CD8-positive, alpha-beta memory T cell (primary cell): ENCODE results near the gene CLASP1. TPM values are rescaled to one million over a fixed set of nuclear protein-coding genes. Genes with fewer than 3 reads are reported as not detected.

Experiments used
- CTCF ChIA-PET: fragments of 350-600 bp; sonication (Branson Sonifier 250); formaldehyde crosslinking; loops from one replicate; lab custom pipeline; 2021; ENCODE audit warnings: antibody characterized with exemption; lab: Charles Lee
- POLR2A ChIA-PET: fragments of 350-600 bp; sonication (Branson Sonifier 250); formaldehyde crosslinking; loops from one replicate; lab custom pipeline; 2021; ENCODE audit warnings: antibody characterized with exemption; lab: Charles Lee
- DNase-seq, 5 donors: peaks; one replicate each; pipeline versions ENCODE4 v3.0.0 to v3.0.0-alpha.2; 2020 to 2022; ENCODE audit warnings: mixed read lengths in 1 of 5
- H3K27ac ChIP-seq: one replicate; pipeline ENCODE4 v1.7.0; 2013; ENCODE audit warnings: low read depth, mild to moderate bottlenecking, low read length, moderate library complexity
- H3K27me3 ChIP-seq: 2 replicates; pipeline ENCODE4 v1.7.0; 2013; ENCODE audit warnings: low read length, mild to moderate bottlenecking; ENCODE audit not compliant: insufficient read depth, poor library complexity, severe bottlenecking
- H3K36me3 ChIP-seq: 2 replicates; pipeline ENCODE4 v1.7.0; 2013; ENCODE audit warnings: mild to moderate bottlenecking, low read length, moderate library complexity; ENCODE audit not compliant: insufficient read depth
- H3K4me1 ChIP-seq: 2 replicates; pipeline ENCODE4 v1.7.0; 2013; ENCODE audit warnings: mild to moderate bottlenecking, low read length, moderate library complexity; ENCODE audit not compliant: insufficient read depth
- H3K4me3 ChIP-seq: 2 replicates; pipeline ENCODE4 v1.7.0; 2013; ENCODE audit warnings: mild to moderate bottlenecking, low read length
- H3K9me3 ChIP-seq: 2 replicates; pipeline ENCODE4 v1.7.0; 2013; ENCODE audit warnings: mild to moderate bottlenecking, low read length
- H3K27ac Mint-ChIP-seq, 8 donors: one replicate each; pipeline ENCODE4 v1.8.0; 2020 to 2021; ENCODE audit warnings: mixed read lengths in 8 of 8, mild to moderate bottlenecking in 6 of 8, inconsistent platforms in 3 of 8, moderate library complexity in 3 of 8
- H3K27me3 Mint-ChIP-seq, 2 donors: one replicate each; pipeline ENCODE4 v1.8.0; 2020 to 2021; ENCODE audit warnings: mixed read lengths in 2 of 2, mild to moderate bottlenecking in 1 of 2, moderate library complexity in 1 of 2
- H3K36me3 Mint-ChIP-seq, 3 donors: one replicate each; pipeline ENCODE4 v1.8.0; 2020 to 2021; ENCODE audit warnings: mixed read lengths in 3 of 3, inconsistent platforms in 1 of 3, mild to moderate bottlenecking in 1 of 3
- H3K4me1 Mint-ChIP-seq, 3 donors: one replicate each; pipeline ENCODE4 v1.8.0; 2020 to 2021; ENCODE audit warnings: mixed read lengths in 3 of 3, inconsistent platforms in 1 of 3, mild to moderate bottlenecking in 1 of 3
- H3K4me3 Mint-ChIP-seq, 7 donors: one replicate each; pipeline ENCODE4 v1.8.0; 2020 to 2021; ENCODE audit warnings: mixed read lengths in 7 of 7, mild to moderate bottlenecking in 6 of 7, moderate library complexity in 4 of 7, inconsistent platforms in 2 of 7
- H3K9me3 Mint-ChIP-seq, 5 donors: one replicate each; pipeline ENCODE4 v1.8.0; 2020 to 2022; ENCODE audit warnings: mixed read lengths in 5 of 5, mild to moderate bottlenecking in 3 of 5, moderate library complexity in 2 of 5, inconsistent platforms in 1 of 5
- polyA plus RNA-seq: library from polyadenylated mRNA; unstranded; fragments of 300-500 nt; fragmentation: Illumina TruSeq; gene quantifications from one replicate; pipeline ENCODE4 v1.2.3, GENCODE V29; 2021
- total RNA-seq, 2 experiments: library from RNA; stranded (reverse); gene quantifications; one replicate each; pipeline ENCODE4 v1.2.3, GENCODE V29; 2021

Gene CLASP1
- total and polyA plus RNA-seq, 3 experiments from 2014 or later = 22.2 to 66.0 (median 62.6) TPM

DNA sequence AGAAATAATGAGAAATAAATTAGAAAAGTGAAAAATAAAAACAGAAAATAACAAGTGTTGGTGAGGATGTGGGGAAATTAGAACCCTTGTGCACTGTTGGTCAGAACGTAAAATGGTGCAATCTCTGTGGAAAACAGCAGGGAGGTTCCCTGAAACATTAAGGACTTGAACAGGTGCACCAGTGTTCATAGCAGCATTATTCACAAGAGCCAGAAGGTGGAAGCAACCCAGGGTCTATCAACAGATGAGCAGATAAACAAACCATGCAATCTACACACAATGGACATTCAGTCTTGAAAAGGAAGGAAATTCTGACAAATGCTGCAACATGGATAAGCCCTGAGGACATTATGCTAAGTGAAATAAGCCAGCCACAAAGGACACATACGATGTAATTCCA is 306.1 kb downstream of the CLASP1 start:
- Histone ChIP-seq H3K27me3 (no peaks in the 10 kb centered on the region), H3K27ac (no peak overlapping the region), H3K4me3 (no peak overlapping the region), H3K4me1 (no peaks in the 10 kb centered on the region), H3K9me3 (no peaks in the 10 kb centered on the region), H3K36me3 (peaks cover 36% of the 10 kb centered on the region)
- Mint-ChIP-seq H3K36me3 (peaks cover 8 to 90% (median 35%) of the 10 kb centered on the region in 3 donors), H3K27ac (peak overlapping the region in 5 of 8 donors; percentile 4 to 67 (median 46)), H3K27me3 (no peaks in the 10 kb centered on the region), H3K9me3 (no peaks in the 10 kb centered on the region), H3K4me1 (no peaks in the 10 kb centered on the region), H3K4me3 (no peak overlapping the region)
- no peak for DNase-seq
- POLR2A ChIA-PET = no interaction called here
- CTCF ChIA-PET = interaction anchor here (0.9 to 3.5 kb wide), 2 partner anchors 9 to 13 kb away, joined by 3 to 9 read pairs; no protein-coding TSS in a partner anchor

DNA sequence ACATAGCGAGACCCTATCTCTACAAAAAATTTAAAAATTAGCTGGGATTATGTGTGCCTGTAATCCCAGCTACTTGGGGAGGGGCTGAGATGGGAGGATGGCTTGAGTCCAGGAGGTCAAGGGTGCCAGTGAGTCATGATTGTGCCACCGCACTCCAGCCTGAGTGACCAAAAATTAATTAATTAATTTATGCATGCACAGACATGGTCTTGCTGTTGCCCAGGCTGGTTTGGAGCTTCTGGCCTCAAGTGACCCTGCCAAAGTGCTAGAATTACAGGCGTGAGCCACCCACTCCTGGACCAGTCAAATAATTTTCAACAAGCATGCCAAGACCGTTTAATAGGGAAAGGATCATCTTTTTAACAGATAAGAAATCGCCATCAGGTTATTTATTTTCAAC is 306.5 kb downstream of the CLASP1 start:
- H3K27me3 ChIP-seq = no peaks in the 10 kb centered on the region
- peaks cover 31% of the 10 kb centered on the region for H3K36me3 ChIP-seq
- Mint-ChIP-seq H3K4me1 (no peaks in the 10 kb centered on the region), H3K27ac (peak overlapping the region in 3 of 8 donors; percentile 29 to 87 (median 79)), H3K27me3 (no peaks in the 10 kb centered on the region), H3K9me3 (no peaks in the 10 kb centered on the region), H3K4me3 (no peak overlapping the region), H3K36me3 (peaks cover 8 to 89% (median 35%) of the 10 kb centered on the region in 3 donors)
- ChIA-PET POLR2A (no interaction called here), CTCF (interaction anchor here (0.9 to 3.5 kb wide), 2 partner anchors 10 to 13 kb away, joined by 3 to 9 read pairs; no protein-coding TSS in a partner anchor)
- no peaks in the 10 kb centered on the region for H3K4me1 ChIP-seq
- no peak for DNase-seq
- H3K4me3 ChIP-seq = no peak overlapping the region
- H3K9me3 ChIP-seq = no peaks in the 10 kb centered on the region
- no peak overlapping the region for H3K27ac ChIP-seq

DNA sequence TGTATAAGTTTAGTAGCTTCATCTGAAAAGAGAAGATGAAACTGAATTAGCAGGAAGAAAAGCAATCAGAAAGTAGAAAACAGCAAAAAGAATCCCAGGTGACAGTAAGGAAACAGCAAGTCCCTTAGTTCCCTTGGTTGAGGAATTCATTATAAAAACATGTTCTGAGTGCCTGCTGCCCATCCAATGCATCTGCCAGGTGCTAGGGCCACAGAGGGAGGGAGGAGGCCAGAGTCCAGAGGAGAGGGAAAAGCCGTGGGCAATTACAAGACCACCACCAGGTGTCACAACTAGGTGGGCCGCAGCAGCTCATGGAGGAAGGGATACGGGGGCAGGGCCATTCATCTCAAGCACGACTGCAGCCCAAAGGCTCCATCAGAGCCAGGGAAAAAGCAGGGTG is 308.3 kb downstream of the CLASP1 start:
- no peaks in the 10 kb centered on the region for H3K27me3 Mint-ChIP-seq
- H3K27ac ChIP-seq = no peak overlapping the region
- no peaks in the 10 kb centered on the region for H3K4me1 Mint-ChIP-seq
- ChIA-PET CTCF (interaction anchor here (0.7 kb wide), 1 partner anchor 12 kb away, joined by 3 read pairs; no protein-coding TSS in a partner anchor), POLR2A (no interaction called here)
- DNase-seq = no peak
- peaks cover 8 to 77% (median 29%) of the 10 kb centered on the region in 3 donors for H3K36me3 Mint-ChIP-seq
- H3K4me3 ChIP-seq = no peak overlapping the region
- peak overlapping the region in 2 of 8 donors; percentile 1 to 26 for H3K27ac Mint-ChIP-seq
- no peaks in the 10 kb centered on the region for H3K9me3 Mint-ChIP-seq
- no peaks in the 10 kb centered on the region for H3K4me1 ChIP-seq
- peaks cover 13% of the 10 kb centered on the region for H3K36me3 ChIP-seq
- no peaks in the 10 kb centered on the region for H3K9me3 ChIP-seq
- no peak overlapping the region for H3K4me3 Mint-ChIP-seq
- H3K27me3 ChIP-seq = no peaks in the 10 kb centered on the region

DNA sequence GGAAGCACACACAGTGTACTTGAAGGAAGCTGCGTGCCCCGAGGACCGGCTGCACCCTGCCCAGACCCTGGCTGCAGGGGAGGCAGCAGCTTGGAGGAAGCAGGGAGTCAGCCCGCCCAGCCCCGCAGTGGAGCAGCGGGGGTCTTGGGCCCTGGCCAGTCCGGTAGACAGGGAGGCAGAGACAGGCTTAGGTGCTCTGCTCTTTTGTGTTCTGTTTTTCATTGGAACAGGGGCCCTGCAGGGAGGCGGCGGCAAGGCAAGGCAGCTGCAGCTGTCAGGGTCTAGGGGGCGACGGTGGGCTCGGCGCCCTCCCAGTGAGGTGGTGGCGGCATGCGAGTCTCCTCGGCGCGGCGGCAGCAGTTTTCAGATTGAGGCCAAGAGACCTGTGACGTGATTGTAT is 311.0 kb downstream of the CLASP1 start:
- Histone ChIP-seq H3K27ac (no peak overlapping the region), H3K4me3 (no peak overlapping the region), H3K4me1 (no peaks in the 10 kb centered on the region), H3K9me3 (no peaks in the 10 kb centered on the region), H3K27me3 (no peaks in the 10 kb centered on the region), H3K36me3 (peaks cover 8% of the 10 kb centered on the region)
- peaks cover 4 to 57% (median 26%) of the 10 kb centered on the region in 3 donors for H3K36me3 Mint-ChIP-seq
- H3K9me3 Mint-ChIP-seq = no peaks in the 10 kb centered on the region
- ChIA-PET POLR2A (no interaction called here), CTCF (interaction anchor here (1.1 kb wide), 1 partner anchor 16 kb away, joined by 3 read pairs; no protein-coding TSS in a partner anchor)
- H3K4me1 Mint-ChIP-seq = peaks cover 0 to 4% (median 0%) of the 10 kb centered on the region in 3 donors
- H3K4me3 Mint-ChIP-seq = no peak overlapping the region
- H3K27me3 Mint-ChIP-seq = no peaks in the 10 kb centered on the region
- no peak overlapping the region for H3K27ac Mint-ChIP-seq
- DNase-seq = no peak

DNA sequence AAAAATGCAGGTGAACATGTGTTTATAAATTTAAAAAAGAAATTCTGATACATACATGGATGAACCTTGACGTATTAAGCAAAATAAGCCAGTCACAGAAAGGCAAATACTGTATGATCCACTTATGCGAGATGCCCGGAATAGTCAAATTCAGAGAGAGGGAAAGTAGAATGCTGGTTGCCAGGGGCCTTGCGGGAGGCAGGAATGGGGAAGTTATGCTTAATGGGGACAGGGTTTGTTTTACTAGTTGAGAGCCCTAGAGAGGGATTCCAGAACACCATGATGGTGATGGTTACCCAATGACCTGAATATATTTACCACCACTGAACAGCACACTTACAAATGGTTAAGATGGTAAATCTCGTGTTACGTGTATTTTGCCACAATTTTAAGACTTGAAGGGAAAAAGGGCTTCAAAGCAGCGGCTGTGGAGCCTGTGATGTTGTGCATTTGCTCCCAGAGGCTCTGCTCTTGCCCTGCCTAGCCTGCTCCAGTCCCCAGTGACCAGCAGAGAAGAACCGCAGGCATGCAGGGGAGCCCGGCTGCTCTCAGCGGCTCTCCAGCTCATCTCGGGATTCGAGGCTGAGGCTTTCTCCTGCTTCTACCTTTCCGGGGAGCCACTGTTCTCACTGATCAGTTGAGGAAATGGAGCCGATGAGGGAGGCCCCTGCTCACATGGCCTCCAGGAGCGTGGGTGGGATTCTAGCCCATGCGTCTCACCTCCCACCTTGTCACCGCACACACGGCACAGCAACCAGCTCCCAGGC is 312.6 kb downstream of the CLASP1 start:
- peaks cover 0 to 4% (median 0%) of the 10 kb centered on the region in 3 donors for H3K4me1 Mint-ChIP-seq
- peaks cover 8% of the 10 kb centered on the region for H3K36me3 ChIP-seq
- no peak overlapping the region for H3K27ac ChIP-seq
- no peak overlapping the region for H3K4me3 Mint-ChIP-seq
- DNase-seq = no peak
- no peaks in the 10 kb centered on the region for H3K4me1 ChIP-seq
- no peaks in the 10 kb centered on the region for H3K9me3 ChIP-seq
- peaks cover 4 to 42% (median 17%) of the 10 kb centered on the region in 3 donors for H3K36me3 Mint-ChIP-seq
- H3K27me3 Mint-ChIP-seq = no peaks in the 10 kb centered on the region
- H3K27ac Mint-ChIP-seq = peak overlapping the region in 4 of 8 donors; percentile 5 to 75 (median 11)
- no peaks in the 10 kb centered on the region for H3K27me3 ChIP-seq
- ChIA-PET CTCF (no interaction called here), POLR2A (no interaction called here)
- no peaks in the 10 kb centered on the region for H3K9me3 Mint-ChIP-seq
- no peak overlapping the region for H3K4me3 ChIP-seq

DNA sequence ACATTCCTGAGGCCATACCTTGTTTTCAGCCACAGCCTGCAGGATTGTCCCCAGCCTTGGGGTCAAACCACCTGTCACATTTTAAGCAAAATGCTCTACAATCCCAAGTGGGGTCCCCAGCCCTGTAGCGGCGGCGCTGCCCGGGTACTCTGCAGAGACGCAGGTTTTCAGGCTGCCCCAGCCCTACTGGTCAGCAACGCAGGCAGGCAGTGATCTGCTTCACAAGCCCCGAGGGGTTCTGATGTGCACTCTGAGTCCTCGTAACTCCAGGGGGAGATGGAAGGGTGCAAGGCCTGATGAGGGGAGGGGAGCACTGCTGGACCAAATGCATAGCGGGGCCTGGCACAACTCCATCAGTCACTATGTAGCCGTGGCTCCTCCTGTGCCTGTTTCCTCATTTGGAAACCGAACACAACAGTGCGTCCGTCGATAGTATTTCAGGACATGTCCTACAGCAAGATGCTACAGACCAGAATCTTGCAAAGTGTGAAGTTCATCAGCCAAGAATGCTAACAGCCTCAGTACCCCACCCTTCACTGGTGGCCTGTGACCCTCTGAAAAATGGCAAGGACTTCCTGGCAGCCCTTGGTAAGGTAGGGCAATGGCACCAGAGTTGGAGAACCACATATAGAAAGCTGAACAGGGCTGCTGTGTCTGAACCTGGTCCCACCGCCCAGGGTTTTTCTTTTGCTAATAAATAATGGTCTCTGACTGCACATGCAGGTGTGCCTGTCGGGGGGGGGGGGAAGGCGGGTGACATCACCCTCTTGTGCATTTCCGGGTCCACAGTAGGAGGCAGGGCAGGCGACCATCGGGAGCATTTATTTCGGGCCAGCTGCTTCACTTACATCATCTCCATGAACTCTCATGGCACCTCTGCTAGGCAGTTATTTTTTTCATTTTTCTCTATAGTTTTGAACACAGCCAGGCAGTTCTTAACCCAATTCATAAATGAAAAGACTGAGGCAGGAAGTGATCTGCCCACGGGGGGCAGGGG is 313.7 kb downstream of the CLASP1 start:
- H3K27me3 Mint-ChIP-seq = no peaks in the 10 kb centered on the region
- Histone ChIP-seq H3K4me1 (no peaks in the 10 kb centered on the region), H3K27me3 (no peaks in the 10 kb centered on the region), H3K36me3 (peaks cover 3% of the 10 kb centered on the region), H3K27ac (no peak overlapping the region), H3K4me3 (no peak overlapping the region), H3K9me3 (no peaks in the 10 kb centered on the region)
- H3K4me3 Mint-ChIP-seq = peak overlapping the region in 2 of 7 donors; percentile 7 to 18
- H3K9me3 Mint-ChIP-seq = no peaks in the 10 kb centered on the region
- no peak for DNase-seq
- ChIA-PET POLR2A (no interaction called here), CTCF (no interaction called here)
- H3K27ac Mint-ChIP-seq = peak overlapping the region in 2 of 8 donors; percentile 5 to 6
- peaks cover 0 to 4% (median 0%) of the 10 kb centered on the region in 3 donors for H3K4me1 Mint-ChIP-seq
- peaks cover under 1 to 31% (median 13%) of the 10 kb centered on the region in 3 donors for H3K36me3 Mint-ChIP-seq

DNA sequence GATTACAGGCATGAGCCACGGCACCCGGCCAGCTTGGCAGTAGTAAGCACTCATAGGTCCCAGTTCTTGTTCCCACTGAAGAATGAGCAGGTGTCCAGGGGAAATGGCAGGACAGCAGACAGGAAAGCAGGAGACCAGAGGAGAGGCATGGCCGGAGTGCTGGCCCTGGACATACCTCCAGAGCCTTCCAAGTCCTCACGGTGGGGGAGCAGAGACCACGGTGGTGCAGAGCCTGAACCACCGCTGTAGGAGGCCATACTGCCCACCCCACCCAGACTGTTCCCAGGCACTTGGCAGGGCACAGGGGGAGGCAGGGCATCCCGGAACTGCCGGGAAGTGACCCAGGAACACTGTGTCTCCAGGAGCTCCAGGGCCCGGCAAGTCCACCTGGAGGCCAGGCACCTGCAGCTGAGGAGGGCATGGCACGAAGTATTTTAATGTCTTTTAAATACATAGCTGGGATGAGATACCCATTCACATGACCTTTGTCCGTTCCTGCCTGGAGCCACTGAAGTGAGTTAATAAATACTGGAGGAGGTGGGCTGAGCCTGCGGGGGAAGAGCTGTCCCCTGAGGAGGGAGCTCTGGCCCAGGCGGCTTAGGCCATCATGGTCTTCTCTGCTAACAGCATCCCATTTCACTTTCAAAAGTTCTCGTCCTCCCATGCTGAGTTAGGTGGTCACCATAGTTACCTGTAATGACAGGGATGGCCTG is 314.5 kb downstream of the CLASP1 start:
- Mint-ChIP-seq H3K4me1 (peaks cover 0 to 4% (median 0%) of the 10 kb centered on the region in 3 donors), H3K27ac (peak overlapping the region in 2 of 8 donors; percentile 6 to 23), H3K27me3 (no peaks in the 10 kb centered on the region), H3K9me3 (no peaks in the 10 kb centered on the region), H3K4me3 (no peak overlapping the region), H3K36me3 (peaks cover 0 to 22% (median 6%) of the 10 kb centered on the region in 3 donors)
- H3K27ac ChIP-seq = no peak overlapping the region
- H3K27me3 ChIP-seq = no peaks in the 10 kb centered on the region
- ChIA-PET CTCF (no interaction called here), POLR2A (no interaction called here)
- DNase-seq = no peak
- H3K4me3 ChIP-seq = no peak overlapping the region
- H3K4me1 ChIP-seq = no peaks in the 10 kb centered on the region
- no peaks in the 10 kb centered on the region for H3K9me3 ChIP-seq
- H3K36me3 ChIP-seq = no peaks in the 10 kb centered on the region
